Activated T-helper 1 cell treated with anti-CD3 and anti-CD28 coated beads, Interleukin-12 subunit alpha, Interleukin-12 subunit beta, Interleukin-2, Interleukin-4 antibody, amounts not matched to agents 30 ng/mL and 10 ng/mL and 1 ng/mL, durations not matched to agents 14 hours and 24 hours and 36 hours (primary cell): ENCODE measurements around the gene HAP1. TPM values are rescaled to one million over a fixed set of nuclear protein-coding genes. Genes with fewer than 3 reads are reported as not detected.
"Not testable (repeated sequence)": the region's sequence is repeated elsewhere in the genome, so short reads cannot be mapped to it uniquely, and the experiment has no call there.

Source experiments
- DNase-seq: peaks from one replicate; pipeline ENCODE4 v3.0.0; 2021; ENCODE audit warnings: low spot score
- H3K27ac Mint-ChIP-seq: one replicate; pipeline ENCODE4 v1.8.0; 2021; ENCODE audit warnings: mild to moderate bottlenecking, mixed read lengths
- H3K27me3 Mint-ChIP-seq: one replicate; pipeline ENCODE4 v1.8.0; 2022; ENCODE audit warnings: mild to moderate bottlenecking, moderate library complexity, mixed read lengths; ENCODE audit not compliant: insufficient read depth
- H3K36me3 Mint-ChIP-seq: one replicate; pipeline ENCODE4 v1.8.0; 2021; ENCODE audit warnings: low read depth, mixed read lengths
- H3K4me1 Mint-ChIP-seq: one replicate; pipeline ENCODE4 v1.8.0; 2021; ENCODE audit warnings: low read depth, mixed read lengths
- H3K4me3 Mint-ChIP-seq: one replicate; pipeline ENCODE4 v1.8.0; 2021; ENCODE audit warnings: mild to moderate bottlenecking, moderate library complexity, mixed read lengths
- H3K9me3 Mint-ChIP-seq: one replicate; pipeline ENCODE4 v1.8.0; 2021; ENCODE audit warnings: mixed read lengths
- intact Hi-C: fragments of 100-400 bp; cut with micrococcal nuclease; formaldehyde crosslinking; loops from one replicate; pipeline ENCODE4 v1.15.1; 2024
- total RNA-seq: library from RNA; stranded (reverse); gene quantifications from 2 replicates; pipeline ENCODE4 v1.2.3, GENCODE V29; 2022

HAP1 gene
- not detected in 2 replicates for total RNA-seq

- Mint-ChIP-seq H3K27ac (peak within 1 kb of the TSS; percentile 29), H3K27me3 (peaks cover 56% of the 10 kb centered on the region), H3K36me3 (no peaks in the 10 kb centered on the region), H3K9me3 (no peaks in the 10 kb centered on the region), H3K4me3 (peak within 1 kb of the TSS; percentile 26), H3K4me1 (peaks cover 5% of the 10 kb centered on the region)
- intact Hi-C loops = no loop called here
- DNase-seq = no peak
Measured at GRCh38 chr17:41734139-41734948, at the start of gene HAP1. Gene HAP1 (minus strand): TSS chr17:41734643. CDS start chr17:41734634, 9 bp downstream.

DNA sequence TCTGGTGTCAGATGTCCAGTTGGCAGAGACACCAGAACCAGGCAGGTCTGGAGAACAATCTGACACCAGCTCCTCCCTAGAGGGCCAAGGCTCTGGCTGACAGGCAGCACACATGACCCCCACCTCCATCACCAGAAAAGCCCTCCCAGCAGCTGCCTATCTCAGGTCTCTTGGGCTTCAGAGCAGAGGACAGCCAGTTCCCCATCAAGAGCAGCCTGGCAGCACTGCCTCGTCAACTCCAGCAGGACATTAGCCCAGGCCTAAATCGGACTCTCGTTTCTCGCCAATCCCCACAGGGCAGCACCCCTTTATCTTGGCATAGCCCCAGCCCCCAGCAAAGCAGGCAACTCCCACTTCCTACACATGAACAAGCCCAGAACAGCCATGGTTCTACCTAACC lies 47.7 kb upstream of the HAP1 start:
- no peaks in the 10 kb centered on the region for H3K9me3 Mint-ChIP-seq
- no peak for DNase-seq
- no peak overlapping the region for H3K27ac Mint-ChIP-seq
- H3K4me1 Mint-ChIP-seq = peaks cover 5% of the 10 kb centered on the region
- intact Hi-C loops = no loop called here
- peaks cover 28% of the 10 kb centered on the region for H3K27me3 Mint-ChIP-seq
- no peak overlapping the region for H3K4me3 Mint-ChIP-seq
- no peaks in the 10 kb centered on the region for H3K36me3 Mint-ChIP-seq

DNA sequence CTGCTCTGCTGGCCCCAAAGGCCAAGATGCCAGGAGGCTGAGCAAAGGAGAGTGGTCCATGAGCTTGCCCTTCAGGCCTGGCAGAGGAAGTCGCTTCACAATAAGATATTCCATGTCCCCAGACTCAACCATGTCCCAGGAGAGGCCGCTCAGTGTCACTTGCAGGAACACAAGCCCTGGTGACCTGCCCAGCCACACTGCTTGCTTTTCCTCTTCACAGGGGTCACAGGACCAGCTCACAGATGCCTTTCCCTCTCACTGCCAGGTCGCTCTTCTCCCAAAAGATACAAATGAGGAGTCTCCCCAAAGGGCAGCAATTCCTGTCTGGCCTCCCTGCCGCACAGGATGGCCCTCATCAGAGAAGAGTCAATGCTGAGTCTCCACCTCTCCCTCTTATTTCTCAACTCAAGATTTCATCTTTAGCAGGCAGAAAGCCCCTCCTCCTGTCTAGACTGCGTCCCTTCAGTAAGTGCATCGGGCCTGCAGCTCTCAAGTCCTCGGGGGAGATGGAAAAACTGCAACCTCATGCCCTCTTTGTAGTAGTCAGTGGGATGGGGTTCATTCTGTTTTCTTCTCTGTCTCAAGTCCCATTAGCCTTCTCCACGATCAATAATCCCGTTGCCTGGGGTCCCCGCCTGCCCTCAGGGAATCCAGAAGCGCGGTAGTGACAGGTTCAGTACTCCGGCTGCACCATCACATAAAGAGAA lies 47.1 kb upstream of the HAP1 start:
- Mint-ChIP-seq H3K36me3 (no peaks in the 10 kb centered on the region), H3K27me3 (peaks cover 22% of the 10 kb centered on the region), H3K27ac (no peak overlapping the region), H3K4me3 (no peak overlapping the region), H3K4me1 (peaks cover 5% of the 10 kb centered on the region), H3K9me3 (no peaks in the 10 kb centered on the region)
- DNase-seq = no peak
- intact Hi-C loops = no loop called here

DNA sequence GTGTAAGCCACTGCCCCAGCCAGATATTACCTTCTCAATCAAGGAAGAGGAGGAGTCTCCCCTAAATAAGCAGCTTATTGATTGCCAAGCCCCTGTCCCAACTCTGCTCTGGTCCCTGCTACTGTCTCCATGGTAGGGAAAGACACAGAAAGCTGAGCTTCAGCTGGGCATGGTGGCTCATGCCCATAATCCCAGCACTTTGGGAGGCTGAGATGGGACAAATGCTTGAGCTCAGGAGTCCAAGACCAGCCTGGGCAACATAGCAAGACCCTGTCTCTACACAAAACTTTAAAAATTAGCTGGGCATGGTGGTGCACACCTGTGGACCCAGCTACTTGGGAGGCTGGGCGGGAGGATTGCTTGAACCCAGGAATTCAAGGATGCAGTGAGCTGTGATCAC lies 45.5 kb upstream of the HAP1 start:
- DNase-seq = no peak
- Mint-ChIP-seq H3K9me3 (no peaks in the 10 kb centered on the region), H3K4me3 (no peak overlapping the region), H3K4me1 (peaks cover 5% of the 10 kb centered on the region), H3K27ac (no peak overlapping the region), H3K36me3 (no peaks in the 10 kb centered on the region), H3K27me3 (peaks cover 19% of the 10 kb centered on the region)
- intact Hi-C loops = no loop called here

GRCh38 chr17:41777574-41778188 lies 43.2 kb upstream of the HAP1 start:
- Mint-ChIP-seq H3K36me3 (no peaks in the 10 kb centered on the region), H3K27me3 (peaks cover 7% of the 10 kb centered on the region), H3K27ac (no peak overlapping the region), H3K9me3 (no peaks in the 10 kb centered on the region), H3K4me3 (no peak overlapping the region), H3K4me1 (no peaks in the 10 kb centered on the region)
- intact Hi-C loops = no loop called here
- no peak for DNase-seq

GRCh38 chr17:41777157-41777573 lies 42.7 kb upstream of the HAP1 start:
- Mint-ChIP-seq H3K27me3 (peaks cover 7% of the 10 kb centered on the region), H3K36me3 (no peaks in the 10 kb centered on the region), H3K4me1 (no peaks in the 10 kb centered on the region), H3K4me3 (no peak overlapping the region), H3K27ac (no peak overlapping the region), H3K9me3 (no peaks in the 10 kb centered on the region)
- intact Hi-C loops = no loop called here
- no peak for DNase-seq

GRCh38 chr17:41776262-41776900 lies 41.9 kb upstream of the HAP1 start:
- H3K27me3 Mint-ChIP-seq, H3K27ac Mint-ChIP-seq, intact Hi-C loops, DNase-seq, H3K4me3 Mint-ChIP-seq, H3K4me1 Mint-ChIP-seq, H3K36me3 Mint-ChIP-seq, H3K9me3 Mint-ChIP-seq: not testable (repeated sequence)

GRCh38 chr17:41775394-41776226 lies 41.2 kb upstream of the HAP1 start:
- Mint-ChIP-seq H3K36me3 (no peaks in the 10 kb centered on the region), H3K27ac (no peak overlapping the region), H3K27me3 (no peaks in the 10 kb centered on the region), H3K4me3 (no peak overlapping the region), H3K9me3 (no peaks in the 10 kb centered on the region), H3K4me1 (no peaks in the 10 kb centered on the region)
- intact Hi-C loops = no loop called here
- DNase-seq = no peak

GRCh38 chr17:41773731-41774193 lies 39.3 kb upstream of the HAP1 start:
- DNase-seq = no peak
- Mint-ChIP-seq H3K4me3 (no peak overlapping the region), H3K27me3 (no peaks in the 10 kb centered on the region), H3K9me3 (no peaks in the 10 kb centered on the region), H3K4me1 (no peaks in the 10 kb centered on the region), H3K27ac (no peak overlapping the region), H3K36me3 (no peaks in the 10 kb centered on the region)
- intact Hi-C loops = no loop called here

DNA sequence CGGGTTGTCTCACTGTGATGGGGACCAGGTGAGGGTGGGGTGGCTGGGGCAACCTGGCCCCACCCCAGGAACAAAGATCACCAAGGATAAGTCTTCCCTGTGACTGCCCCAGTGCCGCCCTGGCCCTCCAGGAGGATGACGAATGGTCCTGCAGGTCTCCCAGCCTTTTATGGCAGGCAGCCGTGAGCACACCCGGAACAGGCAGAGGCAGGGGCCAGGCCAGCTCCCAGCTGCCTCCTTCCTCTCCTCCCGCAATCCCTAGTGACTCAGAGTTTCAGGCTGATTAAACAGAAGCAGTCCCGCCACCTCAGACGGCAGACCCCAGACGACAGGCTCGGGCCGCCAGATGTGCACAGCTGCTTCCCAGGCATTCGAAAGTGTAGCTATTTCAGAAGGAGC lies 38.7 kb upstream of the HAP1 start:
- Mint-ChIP-seq H3K9me3 (no peaks in the 10 kb centered on the region), H3K36me3 (no peaks in the 10 kb centered on the region), H3K27ac (no peak overlapping the region), H3K4me3 (no peak overlapping the region), H3K4me1 (no peaks in the 10 kb centered on the region), H3K27me3 (no peaks in the 10 kb centered on the region)
- intact Hi-C loops = no loop called here
- DNase-seq = no peak

GRCh38 chr17:41772586-41773189 lies 38.2 kb upstream of the HAP1 start:
- H3K27me3 Mint-ChIP-seq = no peaks in the 10 kb centered on the region
- H3K36me3 Mint-ChIP-seq = no peaks in the 10 kb centered on the region
- no peaks in the 10 kb centered on the region for H3K9me3 Mint-ChIP-seq
- intact Hi-C loops = no loop called here
- DNase-seq = no peak
- H3K4me1 Mint-ChIP-seq = no peaks in the 10 kb centered on the region
- no peak overlapping the region for H3K4me3 Mint-ChIP-seq
- no peak overlapping the region for H3K27ac Mint-ChIP-seq

DNA sequence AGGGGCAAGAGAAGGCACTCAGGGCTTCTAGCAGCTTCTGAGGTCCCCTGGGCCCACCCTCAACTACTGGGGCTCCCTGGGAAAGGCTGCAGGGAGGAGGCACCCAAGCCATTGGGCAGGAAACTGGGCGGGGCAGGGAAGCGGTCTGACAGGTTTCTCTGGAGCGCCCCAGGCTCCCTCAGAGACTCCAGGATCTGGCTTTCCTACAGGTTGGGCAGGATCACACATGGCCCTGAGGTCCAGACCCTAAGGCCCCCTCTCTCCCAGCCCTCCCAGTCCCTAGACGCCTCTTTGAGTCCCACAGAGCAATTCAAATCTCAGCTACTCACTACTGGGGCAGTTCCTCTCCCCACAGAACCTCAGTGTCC lies 37.8 kb upstream of the HAP1 start:
- H3K4me3 Mint-ChIP-seq = no peak overlapping the region
- H3K9me3 Mint-ChIP-seq = no peaks in the 10 kb centered on the region
- intact Hi-C loops = no loop called here
- H3K4me1 Mint-ChIP-seq = no peaks in the 10 kb centered on the region
- H3K27me3 Mint-ChIP-seq = no peaks in the 10 kb centered on the region
- no peak for DNase-seq
- no peaks in the 10 kb centered on the region for H3K36me3 Mint-ChIP-seq
- no peak overlapping the region for H3K27ac Mint-ChIP-seq
